ENCODE data around the gene SIRPB2. TPM values are rescaled to one million over a fixed set of nuclear protein-coding genes. Genes with fewer than 3 reads are reported as not detected.

SIRPB2 gene
- total RNA-seq, 3 donors from 2014 or later, result 2.9 to 30.9 (median 4.3) TPM

GRCh38 chr20:1435337-1435699, 55.9 kb downstream of the SIRPB2 start:
- no peaks in the 10 kb centered on the region for H3K27me3 ChIP-seq
- no peak overlapping the region for H3K27ac ChIP-seq
- H3K4me3 ChIP-seq, result no peak overlapping the region
- no peaks in the 10 kb centered on the region for H3K36me3 ChIP-seq
- no peak for DNase-seq (ENCODE audit: low spot score in 2 of 2)
- intact Hi-C loops (cut with DNase I; ENCODE audit: low total_unique reads), result no loop called here
- TF ChIP-seq POLR2A (IDR thresholded peaks at IDR 0.05) (no peak), CTCF (IDR thresholded peaks at IDR 0.05) (no peak), POLR2AphosphoS5 (IDR thresholded peaks at IDR 0.05) (no peak)
- H3K9me3 ChIP-seq, result no peaks in the 10 kb centered on the region
- H3K4me1 ChIP-seq, result no peaks in the 10 kb centered on the region

- no peak for DNase-seq (ENCODE audit: low spot score in 2 of 2)
- no peaks in the 10 kb centered on the region for H3K36me3 ChIP-seq
- no peak overlapping the region for H3K4me3 ChIP-seq
- H3K9me3 ChIP-seq, result no peaks in the 10 kb centered on the region
- intact Hi-C loops (cut with DNase I; ENCODE audit: low total_unique reads), result no loop called here
- H3K4me1 ChIP-seq, result no peaks in the 10 kb centered on the region
- no peaks in the 10 kb centered on the region for H3K27me3 ChIP-seq
- no peak for TF ChIP-seq POLR2A (IDR thresholded peaks at IDR 0.05)
- no peak for TF ChIP-seq CTCF (IDR thresholded peaks at IDR 0.05)
- H3K27ac ChIP-seq, result no peak overlapping the region
Measured at GRCh38 chr20:1434571-1435336, 56.5 kb downstream of the SIRPB2 start.

- H3K36me3 ChIP-seq, result no peaks in the 10 kb centered on the region
- DNase-seq (ENCODE audit: low spot score in 2 of 2), result no peak
- TF ChIP-seq POLR2AphosphoS5 (IDR thresholded peaks at IDR 0.05) (no peak), POLR2A (IDR thresholded peaks at IDR 0.05) (no peak), CTCF (IDR thresholded peaks at IDR 0.05) (no peak)
- no peak overlapping the region for H3K27ac ChIP-seq
- no peaks in the 10 kb centered on the region for H3K27me3 ChIP-seq
- no peak overlapping the region for H3K4me3 ChIP-seq
- H3K4me1 ChIP-seq, result no peaks in the 10 kb centered on the region
- no peaks in the 10 kb centered on the region for H3K9me3 ChIP-seq
- intact Hi-C loops (cut with DNase I; ENCODE audit: low total_unique reads), result no loop called here
Measured at GRCh38 chr20:1431158-1431557, 60.1 kb downstream of the SIRPB2 start.

- no peaks in the 10 kb centered on the region for H3K36me3 ChIP-seq
- no peaks in the 10 kb centered on the region for H3K27me3 ChIP-seq
- intact Hi-C loops (cut with DNase I; ENCODE audit: low total_unique reads), result no loop called here
- DNase-seq (ENCODE audit: low spot score in 2 of 2), result no peak
- H3K9me3 ChIP-seq, result no peaks in the 10 kb centered on the region
- no peak overlapping the region for H3K4me3 ChIP-seq
- H3K27ac ChIP-seq, result no peak overlapping the region
- no peak for TF ChIP-seq POLR2AphosphoS5 (IDR thresholded peaks at IDR 0.05)
- no peak for TF ChIP-seq CTCF (IDR thresholded peaks at IDR 0.05)
- TF ChIP-seq POLR2A (IDR thresholded peaks at IDR 0.05), result no peak
- H3K4me1 ChIP-seq, result no peaks in the 10 kb centered on the region
Measured at GRCh38 chr20:1430004-1430451, 61.2 kb downstream of the SIRPB2 start.

GRCh38 chr20:1429143-1429728, 62.0 kb downstream of the SIRPB2 start:
- no peaks in the 10 kb centered on the region for H3K9me3 ChIP-seq
- no peak overlapping the region for H3K4me3 ChIP-seq
- no peak for TF ChIP-seq CTCF (IDR thresholded peaks at IDR 0.05)
- TF ChIP-seq POLR2A (IDR thresholded peaks at IDR 0.05), result no peak
- no peaks in the 10 kb centered on the region for H3K27me3 ChIP-seq
- intact Hi-C loops (cut with DNase I; ENCODE audit: low total_unique reads), result no loop called here
- no peaks in the 10 kb centered on the region for H3K36me3 ChIP-seq
- H3K27ac ChIP-seq, result no peak overlapping the region
- DNase-seq (ENCODE audit: low spot score in 2 of 2), result no peak
- no peaks in the 10 kb centered on the region for H3K4me1 ChIP-seq
